Keratinocyte (primary cell): ENCODE results near the gene GGACT. TPM values are rescaled to one million over a fixed set of nuclear protein-coding genes. Genes with fewer than 3 reads are reported as not detected.

Experiments used
- DNase-seq: peaks from one replicate; pipeline ENCODE4 v3.0.0-alpha.2; 2011; ENCODE audit warnings: low read depth, missing footprints, low spot score
- FAIRE-seq: peaks from 2 replicates; lab custom pipeline; 2011; peaks lifted over from hg19 to GRCh38; lab: Jason Lieb, UNC
- H2AFZ ChIP-seq: 2 replicates; pipeline ENCODE4 v1.6.0; 2012; ENCODE audit warnings: low read length, control low read depth, inconsistent platforms; ENCODE audit not compliant: control insufficient read depth
- H3K27ac ChIP-seq: 2 replicates; pipeline ENCODE4 v1.5.1; 2011; ENCODE audit warnings: low read length; ENCODE audit not compliant: control insufficient read depth, insufficient read depth
- H3K27me3 ChIP-seq: 3 replicates; pipeline ENCODE4 v1.6.0; 2011; ENCODE audit warnings: low read length; ENCODE audit not compliant: control insufficient read depth, insufficient read depth; ENCODE audit errors: extremely low read depth
- H3K36me3 ChIP-seq, 2 experiments: 2 replicates in 1 of 2; 3 replicates in 1 of 2; pipeline ENCODE4 v1.5.1; 2011; ENCODE audit warnings: low read length in 2 of 2, mild to moderate bottlenecking in 1 of 2; ENCODE audit not compliant: control insufficient read depth in 2 of 2, insufficient read depth in 2 of 2; ENCODE audit errors: extremely low read depth in 1 of 2
- H3K4me1 ChIP-seq: 3 replicates; pipeline ENCODE4 v1.5.1; 2011; ENCODE audit warnings: low read length; ENCODE audit not compliant: control insufficient read depth, insufficient read depth; ENCODE audit errors: extremely low read depth
- H3K4me2 ChIP-seq: 3 replicates; pipeline ENCODE4 v1.6.0; 2011; ENCODE audit warnings: low read depth, low read length; ENCODE audit not compliant: control insufficient read depth, insufficient read depth; ENCODE audit errors: extremely low read depth
- H3K4me3 ChIP-seq, 3 experiments: fragments of 200-600 bp in 1 of 3; sonication (generic) in 1 of 3; 2 replicates in 2 of 3; 3 replicates in 1 of 3; pipeline ENCODE4 v1.5.1; 2011 to 2016; ENCODE audit warnings: low read length in 3 of 3, mild to moderate bottlenecking in 3 of 3, control low read depth in 2 of 3, inconsistent platforms in 1 of 3, low read depth in 1 of 3, mixed read lengths in 1 of 3, mixed run types in 1 of 3, moderate library complexity in 1 of 3; ENCODE audit not compliant: control insufficient read depth in 2 of 3, insufficient read depth in 2 of 3; ENCODE audit errors: extremely low read depth in 1 of 3
- H3K79me2 ChIP-seq: 2 replicates; pipeline ENCODE4 v1.6.0; 2012; ENCODE audit warnings: low read length; ENCODE audit not compliant: control insufficient read depth, insufficient read depth
- H3K9ac ChIP-seq: 3 replicates; pipeline ENCODE4 v1.6.0; 2011; ENCODE audit warnings: low read length; ENCODE audit not compliant: control insufficient read depth, insufficient read depth; ENCODE audit errors: extremely low read depth
- H3K9me1 ChIP-seq: 3 replicates; pipeline ENCODE4 v1.6.0; 2011; ENCODE audit warnings: low read length; ENCODE audit not compliant: control insufficient read depth, insufficient read depth; ENCODE audit errors: extremely low read depth
- H3K9me3 ChIP-seq: 2 replicates; pipeline ENCODE4 v1.5.1; 2012; ENCODE audit warnings: low read depth, low read length; ENCODE audit not compliant: control insufficient read depth
- H4K20me1 ChIP-seq: 3 replicates; pipeline ENCODE4 v1.6.0; 2011; ENCODE audit warnings: low read length; ENCODE audit not compliant: control insufficient read depth, insufficient read depth; ENCODE audit errors: extremely low read depth
- CTCF ChIP-seq, 3 experiments: IDR thresholded peaks in 1 of 3; conservative IDR thresholded peaks in 1 of 3; optimal IDR thresholded peaks in 1 of 3; 2 replicates in 2 of 3; 3 replicates in 1 of 3; pipeline versions ENCODE3 to v1.5.1; 2011; ENCODE audit warnings: low read length in 3 of 3, mild to moderate bottlenecking in 3 of 3, moderate library complexity in 2 of 3, control low read depth in 1 of 3, inconsistent platforms in 1 of 3; ENCODE audit not compliant: insufficient read depth in 2 of 3; ENCODE audit errors: extremely low read depth in 1 of 3
- EZH2 ChIP-seq: IDR thresholded peaks from one replicate; pipeline ENCODE4 v1.6.1; 2012; ENCODE audit warnings: inconsistent platforms, mild to moderate bottlenecking, low read length, moderate library complexity
- dilution Hi-C: fragments of 300-500 bp; cut with MboI; formaldehyde crosslinking; loops from one replicate; pipeline ENCODE4 v1.7.0; 2020; ENCODE audit warnings: low sequenced_read_pairs; ENCODE audit not compliant: extremely low pct_ligation_motif_present
- polyA plus RNA-seq, 5 experiments: library from polyadenylated mRNA; depleted of rRNA in 3 of 5; stranded (reverse) in 3 of 5; stranded (forward) in 1 of 5; unstranded in 1 of 5; fragments of >200 nt; gene quantifications; 1 replicate in 1 of 5; 2 replicates in 3 of 5; 3 replicates in 1 of 5; pipeline versions ENCODE4 v1.2.1 to v1.2.3, GENCODE V29; 2011 to 2012; ENCODE audit warnings: missing spikeins in 2 of 5, low read depth in 1 of 5, low replicate concordance in 1 of 5

Gene GGACT
- polyA plus RNA-seq, 1 donor (not counting 4 experiments of a cell fraction or from before 2014, with no cell fraction given), result 8.2 TPM

DNA sequence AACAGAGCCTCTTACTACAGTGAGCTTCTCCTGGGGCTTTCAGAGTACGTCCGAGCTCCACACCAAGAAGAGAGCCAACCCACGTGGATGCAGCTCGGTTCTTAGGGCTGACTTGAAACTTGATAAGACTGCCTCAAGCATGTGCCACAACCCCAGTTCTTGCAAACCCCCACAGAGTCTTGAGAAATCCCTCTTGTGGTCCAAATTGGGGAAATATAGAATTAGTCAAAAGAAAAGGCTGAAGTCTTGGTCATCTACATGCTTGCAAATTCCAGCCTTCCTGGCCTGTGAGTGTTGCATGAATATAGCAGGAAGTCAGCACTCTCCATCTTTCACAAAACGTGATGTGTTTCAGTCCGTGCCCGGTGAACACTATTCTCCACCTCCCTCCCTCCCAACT is 95.2 kb downstream of the GGACT start:
- Histone ChIP-seq H3K27me3 (no peaks in the 10 kb centered on the region), H2AFZ (no peak overlapping the region), H3K4me3 (no peak overlapping the region), H3K4me2 (no peak overlapping the region), H3K79me2 (no peaks in the 10 kb centered on the region), H3K4me1 (no peaks in the 10 kb centered on the region), H3K27ac (no peak overlapping the region), H3K36me3 (no peaks in the 10 kb centered on the region), H3K9me3 (no peaks in the 10 kb centered on the region), H3K9me1 (no peaks in the 10 kb centered on the region), H4K20me1 (no peaks in the 10 kb centered on the region), H3K9ac (no peak overlapping the region)
- DNase-seq (no peak), FAIRE-seq (no peak)
- TF ChIP-seq EZH2 (no peak), CTCF (optimal IDR thresholded peaks at IDR 0.05 in 1 of 3, IDR thresholded peaks at IDR 0.05 in 1 of 3, conservative IDR thresholded peaks at IDR 0.05 in 1 of 3; ENCODE audit: extremely low read depth in 1 of 3, insufficient read depth in 2 of 3, low read length in 3 of 3) (no peak)
- dilution Hi-C loops, result no loop called here

DNA sequence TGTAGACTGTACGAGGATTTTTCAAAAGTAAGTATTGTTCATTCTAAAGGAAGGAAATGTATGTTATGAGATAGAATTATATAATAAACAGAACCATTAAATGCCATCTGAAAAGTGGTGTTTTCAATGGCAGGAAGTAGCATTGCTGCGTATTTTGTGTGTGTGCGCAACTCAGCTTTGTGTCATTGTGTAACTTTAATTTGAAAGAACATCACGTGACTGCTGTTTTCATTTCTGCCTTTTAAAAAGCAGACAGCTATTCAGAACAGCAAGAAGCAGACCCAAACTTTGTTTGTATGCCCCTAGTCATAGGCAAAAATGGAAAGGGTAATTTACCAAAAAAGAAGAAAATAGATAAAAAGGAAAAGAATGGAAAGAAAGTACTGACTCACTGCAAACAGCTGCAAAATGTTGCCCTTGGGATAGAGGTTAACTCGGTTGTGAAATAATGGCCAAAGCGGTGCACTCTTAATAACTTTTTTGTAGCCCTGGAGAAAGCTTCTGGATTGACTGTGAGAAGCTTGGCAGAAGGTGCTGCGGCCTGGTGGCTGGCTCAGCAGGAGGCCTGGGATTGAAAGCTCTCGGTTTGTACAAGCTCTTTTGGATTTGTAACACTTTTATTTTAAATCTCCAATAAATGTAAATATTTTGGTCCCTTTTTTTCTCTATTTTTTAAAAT is 97.3 kb downstream of the GGACT start:
- no peaks in the 10 kb centered on the region for H4K20me1 ChIP-seq
- no peak for TF ChIP-seq EZH2
- no peak for TF ChIP-seq CTCF (optimal IDR thresholded peaks at IDR 0.05 in 1 of 3, IDR thresholded peaks at IDR 0.05 in 1 of 3, conservative IDR thresholded peaks at IDR 0.05 in 1 of 3; ENCODE audit: extremely low read depth in 1 of 3, insufficient read depth in 2 of 3, low read length in 3 of 3)
- no peaks in the 10 kb centered on the region for H3K79me2 ChIP-seq
- no peak overlapping the region for H3K27ac ChIP-seq
- no peak overlapping the region for H3K9ac ChIP-seq
- H3K36me3 ChIP-seq, result no peaks in the 10 kb centered on the region
- no peaks in the 10 kb centered on the region for H3K9me1 ChIP-seq
- no peak overlapping the region for H2AFZ ChIP-seq
- no peak overlapping the region for H3K4me2 ChIP-seq
- DNase-seq (no peak), FAIRE-seq (no peak)
- dilution Hi-C loops, result no loop called here
- no peak overlapping the region for H3K4me3 ChIP-seq
- no peaks in the 10 kb centered on the region for H3K9me3 ChIP-seq
- no peaks in the 10 kb centered on the region for H3K4me1 ChIP-seq
- H3K27me3 ChIP-seq, result no peaks in the 10 kb centered on the region
